GM20000 (cell line): ENCODE measurements around the gene HTR1B.

Source experiments
- DNase-seq: peaks from one replicate; pipeline ENCODE4 v3.0.0; 2012; ENCODE audit warnings: low spot score
- TF ChIP-seq, protein P1 (sequence below): IDR thresholded peaks from 2 replicates; pipeline ENCODE4 v1.5.1; 2012; ENCODE audit warnings: mild to moderate bottlenecking, control low read depth; ENCODE audit errors: extremely low read depth, missing control alignments

Gene HTR1B, protein sequence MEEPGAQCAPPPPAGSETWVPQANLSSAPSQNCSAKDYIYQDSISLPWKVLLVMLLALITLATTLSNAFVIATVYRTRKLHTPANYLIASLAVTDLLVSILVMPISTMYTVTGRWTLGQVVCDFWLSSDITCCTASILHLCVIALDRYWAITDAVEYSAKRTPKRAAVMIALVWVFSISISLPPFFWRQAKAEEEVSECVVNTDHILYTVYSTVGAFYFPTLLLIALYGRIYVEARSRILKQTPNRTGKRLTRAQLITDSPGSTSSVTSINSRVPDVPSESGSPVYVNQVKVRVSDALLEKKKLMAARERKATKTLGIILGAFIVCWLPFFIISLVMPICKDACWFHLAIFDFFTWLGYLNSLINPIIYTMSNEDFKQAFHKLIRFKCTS

DNA sequence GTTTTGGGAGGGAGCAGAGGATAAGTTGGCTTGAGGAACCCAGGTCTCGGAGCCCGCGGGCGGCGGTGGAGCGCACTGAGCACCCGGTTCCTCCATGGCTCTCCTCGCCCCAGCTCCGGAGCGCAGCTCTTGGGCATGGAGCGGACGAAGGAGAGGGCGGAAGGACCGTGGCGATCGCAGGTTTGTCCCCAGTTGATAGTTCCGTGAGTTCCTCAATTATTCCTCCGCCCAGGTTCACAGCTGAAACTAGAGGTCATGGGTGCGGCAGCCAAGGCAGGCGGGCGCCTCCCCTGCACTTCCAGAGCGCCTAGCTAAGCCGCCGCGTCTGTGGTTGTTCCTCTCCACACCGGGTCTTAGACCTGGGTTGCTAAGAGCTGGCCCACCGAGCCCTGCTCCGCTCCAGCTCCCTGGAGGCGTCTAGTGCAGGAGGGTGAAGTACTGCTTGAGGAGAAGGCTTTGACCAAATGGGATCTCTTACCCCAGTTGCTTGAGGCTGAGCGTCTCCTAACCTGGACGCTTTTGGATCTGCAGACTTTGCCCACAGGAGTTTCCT, at the start of gene HTR1B:
Gene HTR1B (minus strand): TSS at position 184 of the 553 bp plus-strand sequence. CDS start 88 bp downstream, at position 96.
- TF ChIP-seq, protein P1, sequence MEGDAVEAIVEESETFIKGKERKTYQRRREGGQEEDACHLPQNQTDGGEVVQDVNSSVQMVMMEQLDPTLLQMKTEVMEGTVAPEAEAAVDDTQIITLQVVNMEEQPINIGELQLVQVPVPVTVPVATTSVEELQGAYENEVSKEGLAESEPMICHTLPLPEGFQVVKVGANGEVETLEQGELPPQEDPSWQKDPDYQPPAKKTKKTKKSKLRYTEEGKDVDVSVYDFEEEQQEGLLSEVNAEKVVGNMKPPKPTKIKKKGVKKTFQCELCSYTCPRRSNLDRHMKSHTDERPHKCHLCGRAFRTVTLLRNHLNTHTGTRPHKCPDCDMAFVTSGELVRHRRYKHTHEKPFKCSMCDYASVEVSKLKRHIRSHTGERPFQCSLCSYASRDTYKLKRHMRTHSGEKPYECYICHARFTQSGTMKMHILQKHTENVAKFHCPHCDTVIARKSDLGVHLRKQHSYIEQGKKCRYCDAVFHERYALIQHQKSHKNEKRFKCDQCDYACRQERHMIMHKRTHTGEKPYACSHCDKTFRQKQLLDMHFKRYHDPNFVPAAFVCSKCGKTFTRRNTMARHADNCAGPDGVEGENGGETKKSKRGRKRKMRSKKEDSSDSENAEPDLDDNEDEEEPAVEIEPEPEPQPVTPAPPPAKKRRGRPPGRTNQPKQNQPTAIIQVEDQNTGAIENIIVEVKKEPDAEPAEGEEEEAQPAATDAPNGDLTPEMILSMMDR = no peak
- peak; percentile 16 for DNase-seq

DNA sequence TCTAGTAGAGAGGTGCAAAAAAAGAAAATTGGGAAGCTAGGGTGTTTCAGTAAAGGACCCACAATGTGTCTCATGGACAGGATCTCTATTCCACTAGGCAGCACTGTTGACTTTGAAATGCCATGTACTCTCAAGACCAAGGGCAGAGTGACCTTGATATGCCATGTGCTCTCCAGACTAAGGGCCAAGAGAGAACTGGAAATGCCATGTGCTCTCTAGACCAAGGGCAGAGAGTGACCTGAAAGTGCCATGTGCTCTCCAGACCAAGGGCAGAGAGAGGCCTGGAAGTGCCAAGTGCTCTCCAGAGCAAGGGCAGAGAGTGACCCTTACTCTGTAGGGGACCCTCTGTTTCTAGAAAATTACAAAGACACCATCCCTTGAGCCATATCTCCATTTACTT, 49.3 kb upstream of the HTR1B start:
- no peak for DNase-seq
- TF ChIP-seq, protein P1 = no peak

DNA sequence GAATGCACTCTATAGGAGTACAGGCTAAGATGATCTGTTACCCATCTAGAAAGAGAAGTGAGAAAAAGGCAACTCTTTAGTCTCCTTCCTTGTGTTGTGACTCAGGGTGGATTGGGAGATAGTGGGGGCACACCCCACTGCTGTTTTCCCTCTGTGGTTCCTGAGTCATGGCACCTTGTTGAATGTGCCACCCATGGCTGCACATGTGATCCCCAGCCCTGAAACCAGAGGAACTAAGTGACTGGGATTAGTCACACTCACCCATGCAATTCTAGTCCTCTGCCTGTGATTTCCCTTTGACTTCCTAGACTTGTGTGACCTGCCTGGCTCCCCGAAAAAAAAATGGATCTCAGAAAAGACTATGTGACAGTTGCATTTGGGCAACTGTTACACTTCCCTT, 48.6 kb upstream of the HTR1B start:
- no peak for DNase-seq
- TF ChIP-seq, protein P1 = no peak

DNA sequence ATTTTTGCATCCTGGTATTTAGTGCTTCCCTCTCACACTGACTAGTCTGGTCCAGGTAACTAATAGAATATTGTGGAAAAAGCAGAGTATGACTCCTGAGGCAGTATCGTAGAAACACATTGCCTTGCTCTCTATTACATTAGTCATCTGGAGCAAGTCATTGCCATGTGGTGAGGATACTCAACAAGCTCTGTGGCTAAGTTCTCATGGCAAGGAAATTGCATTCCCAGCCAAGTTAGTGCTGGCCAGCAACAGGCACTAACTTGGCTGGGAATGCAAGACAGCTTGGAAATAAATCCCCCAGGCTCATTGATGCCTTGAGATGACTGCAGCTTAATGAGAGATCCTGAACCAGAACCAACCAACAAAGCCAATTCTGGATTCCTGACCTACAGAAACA, 39.7 kb upstream of the HTR1B start:
- DNase-seq = no peak
- TF ChIP-seq, protein P1 = no peak

DNA sequence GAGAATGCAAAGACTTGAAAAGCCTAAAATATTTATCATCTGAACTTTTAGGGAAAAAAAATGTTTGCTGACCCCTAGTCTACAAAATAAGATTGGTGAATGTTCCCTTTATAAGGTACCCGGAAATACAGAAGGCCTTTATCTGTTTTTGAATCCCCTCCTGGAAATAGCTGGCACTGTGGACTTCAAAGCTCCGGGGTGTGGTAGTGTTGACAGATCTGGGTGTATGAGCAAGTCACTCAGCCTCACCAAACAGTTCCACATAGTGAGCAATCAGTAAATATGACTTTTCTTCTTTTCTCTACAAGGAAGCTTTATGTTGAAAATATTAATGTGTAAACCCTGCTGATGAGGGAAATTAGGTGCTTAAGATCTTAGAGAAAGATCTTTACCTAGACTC, 29.2 kb upstream of the HTR1B start:
- DNase-seq = no peak
- TF ChIP-seq, protein P1 = no peak

DNA sequence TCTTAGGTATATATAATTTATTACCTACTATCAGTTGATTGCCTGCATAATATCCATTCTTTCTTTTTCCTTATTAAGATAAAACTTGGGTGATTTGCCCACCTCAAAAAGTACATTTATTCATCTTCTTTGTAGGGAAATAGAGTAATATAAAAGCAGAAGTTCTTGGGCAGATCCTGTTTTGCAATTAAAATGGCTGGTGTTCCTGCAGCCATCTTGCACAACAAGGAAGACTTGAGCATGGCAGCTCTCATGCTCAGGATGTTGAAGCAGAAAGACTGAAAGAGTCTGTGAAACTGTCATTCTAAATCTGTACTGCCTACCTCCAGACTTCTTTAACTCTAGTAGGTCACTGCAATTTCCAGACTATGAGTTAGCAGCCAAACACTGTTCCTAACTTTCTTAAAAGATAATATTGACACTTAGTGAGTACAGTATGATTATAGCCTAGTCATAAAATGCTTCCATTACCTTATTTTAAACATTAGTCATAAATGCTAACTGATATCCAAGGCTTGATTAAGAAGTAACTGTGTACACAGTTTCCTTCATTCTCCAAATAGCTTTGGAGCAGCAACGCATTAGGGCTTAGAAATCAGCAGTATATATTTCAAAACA, 24.6 kb upstream of the HTR1B start:
- TF ChIP-seq, protein P1 = no peak
- no peak for DNase-seq

DNA sequence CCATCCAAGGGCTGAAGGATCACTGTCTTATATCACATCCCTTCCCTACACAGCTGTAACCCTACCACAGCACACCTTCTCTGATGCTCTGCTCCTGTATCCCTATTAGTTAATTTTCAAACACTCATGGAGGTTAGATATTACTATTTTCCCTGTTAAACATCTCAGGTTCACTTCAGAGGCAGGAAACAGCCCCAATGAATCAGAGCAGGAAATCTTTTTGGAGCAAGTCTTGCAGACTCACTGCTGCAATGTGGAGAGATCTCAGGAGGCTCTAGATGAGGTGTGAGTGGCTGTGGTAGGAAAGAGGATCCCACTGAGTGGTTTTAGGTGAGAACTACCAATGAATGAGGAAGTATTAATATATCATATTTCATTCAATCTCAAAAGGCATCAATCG, 19.7 kb upstream of the HTR1B start:
- TF ChIP-seq, protein P1 = no peak
- no peak for DNase-seq
